HFFc6 (cell line): ENCODE results near the gene PDCD1. TPM values are rescaled to one million over a fixed set of nuclear protein-coding genes. Genes with fewer than 3 reads are reported as not detected.

Experiments used
- DNase-seq: peaks from one replicate; pipeline ENCODE4 v3.0.0-alpha.2; 2018
- H3K27ac Mint-ChIP-seq: 2 replicates; pipeline ENCODE4 v1.8.0; 2020; ENCODE audit warnings: mild to moderate bottlenecking, mixed read lengths
- H3K27me3 Mint-ChIP-seq: 2 replicates; pipeline ENCODE4 v1.8.0; 2021; ENCODE audit warnings: mild to moderate bottlenecking, moderate library complexity, mixed read lengths; ENCODE audit not compliant: insufficient read depth
- H3K36me3 Mint-ChIP-seq: 2 replicates; pipeline ENCODE4 v1.8.0; 2021; ENCODE audit warnings: low read depth, mixed read lengths
- H3K4me1 Mint-ChIP-seq: 2 replicates; pipeline ENCODE4 v1.8.0; 2020; ENCODE audit warnings: low read depth, mixed read lengths
- H3K4me3 Mint-ChIP-seq: 2 replicates; pipeline ENCODE4 v1.8.0; 2020; ENCODE audit warnings: mild to moderate bottlenecking, moderate library complexity, mixed read lengths
- H3K9me3 Mint-ChIP-seq: 2 replicates; pipeline ENCODE4 v1.8.0; 2020; ENCODE audit warnings: mild to moderate bottlenecking, mixed read lengths
- total RNA-seq, 6 experiments: library from RNA; stranded (reverse); fragmentation: NEBNext Ultra II Directional; extraction: Animal tissue kit (Norgen Biotek cat#: 25700); gene quantifications; 2 replicates in 1 of 6; 3 replicates in 5 of 6; pipeline ENCODE4 v1.2.3, GENCODE V29; 2021
- TF ChIP-seq, protein P1 (sequence below): fragments of 200-600 bp; sonication (generic); IDR thresholded peaks from 2 replicates; pipeline ENCODE4 v1.5.0; 2021; ENCODE audit warnings: antibody characterized with exemption, mild to moderate bottlenecking

The PDCD1 gene
- total RNA-seq, 6 experiments from 2014 or later, result not detected

GRCh38 chr2:241817126-241817820 lies 41.4 kb downstream of the PDCD1 start:
- H3K27me3 Mint-ChIP-seq, result peaks cover 9% of the 10 kb centered on the region
- no peak for DNase-seq
- H3K4me1 Mint-ChIP-seq, result no peaks in the 10 kb centered on the region
- TF ChIP-seq, protein P1, sequence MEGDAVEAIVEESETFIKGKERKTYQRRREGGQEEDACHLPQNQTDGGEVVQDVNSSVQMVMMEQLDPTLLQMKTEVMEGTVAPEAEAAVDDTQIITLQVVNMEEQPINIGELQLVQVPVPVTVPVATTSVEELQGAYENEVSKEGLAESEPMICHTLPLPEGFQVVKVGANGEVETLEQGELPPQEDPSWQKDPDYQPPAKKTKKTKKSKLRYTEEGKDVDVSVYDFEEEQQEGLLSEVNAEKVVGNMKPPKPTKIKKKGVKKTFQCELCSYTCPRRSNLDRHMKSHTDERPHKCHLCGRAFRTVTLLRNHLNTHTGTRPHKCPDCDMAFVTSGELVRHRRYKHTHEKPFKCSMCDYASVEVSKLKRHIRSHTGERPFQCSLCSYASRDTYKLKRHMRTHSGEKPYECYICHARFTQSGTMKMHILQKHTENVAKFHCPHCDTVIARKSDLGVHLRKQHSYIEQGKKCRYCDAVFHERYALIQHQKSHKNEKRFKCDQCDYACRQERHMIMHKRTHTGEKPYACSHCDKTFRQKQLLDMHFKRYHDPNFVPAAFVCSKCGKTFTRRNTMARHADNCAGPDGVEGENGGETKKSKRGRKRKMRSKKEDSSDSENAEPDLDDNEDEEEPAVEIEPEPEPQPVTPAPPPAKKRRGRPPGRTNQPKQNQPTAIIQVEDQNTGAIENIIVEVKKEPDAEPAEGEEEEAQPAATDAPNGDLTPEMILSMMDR, result no peak
- H3K4me3 Mint-ChIP-seq, result no peak overlapping the region
- H3K9me3 Mint-ChIP-seq, result no peaks in the 10 kb centered on the region
- H3K27ac Mint-ChIP-seq, result no peak overlapping the region
- no peaks in the 10 kb centered on the region for H3K36me3 Mint-ChIP-seq

- no peaks in the 10 kb centered on the region for H3K4me1 Mint-ChIP-seq
- H3K27ac Mint-ChIP-seq, result no peak overlapping the region
- H3K27me3 Mint-ChIP-seq, result peaks cover 12% of the 10 kb centered on the region
- TF ChIP-seq, protein P1, result no peak
- no peaks in the 10 kb centered on the region for H3K36me3 Mint-ChIP-seq
- no peak overlapping the region for H3K4me3 Mint-ChIP-seq
- DNase-seq, result no peak
- H3K9me3 Mint-ChIP-seq, result no peaks in the 10 kb centered on the region
Measured at GRCh38 chr2:241816431-241817121, 42.1 kb downstream of the PDCD1 start.

GRCh38 chr2:241815477-241816430 lies 42.9 kb downstream of the PDCD1 start:
- TF ChIP-seq, protein P1, result no peak
- H3K36me3 Mint-ChIP-seq, result no peaks in the 10 kb centered on the region
- no peaks in the 10 kb centered on the region for H3K4me1 Mint-ChIP-seq
- no peak for DNase-seq
- no peaks in the 10 kb centered on the region for H3K9me3 Mint-ChIP-seq
- H3K4me3 Mint-ChIP-seq, result no peak overlapping the region
- peaks cover 14% of the 10 kb centered on the region for H3K27me3 Mint-ChIP-seq
- no peak overlapping the region for H3K27ac Mint-ChIP-seq

GRCh38 chr2:241814643-241815476 lies 43.8 kb downstream of the PDCD1 start:
- DNase-seq, result no peak
- Mint-ChIP-seq H3K36me3 (no peaks in the 10 kb centered on the region), H3K27me3 (peaks cover 13% of the 10 kb centered on the region), H3K27ac (no peak overlapping the region), H3K9me3 (no peaks in the 10 kb centered on the region), H3K4me3 (no peak overlapping the region), H3K4me1 (no peaks in the 10 kb centered on the region)
- TF ChIP-seq, protein P1, result no peak

GRCh38 chr2:241814393-241814642 lies 44.4 kb downstream of the PDCD1 start:
- DNase-seq, result no peak
- Mint-ChIP-seq H3K27ac (no peak overlapping the region), H3K9me3 (no peaks in the 10 kb centered on the region), H3K4me3 (no peak overlapping the region), H3K27me3 (peaks cover 18% of the 10 kb centered on the region), H3K4me1 (no peaks in the 10 kb centered on the region), H3K36me3 (no peaks in the 10 kb centered on the region)
- TF ChIP-seq, protein P1, result no peak
